ENCODE measurements around the gene TMEM165. TPM values are rescaled to one million over a fixed set of nuclear protein-coding genes. Genes with fewer than 3 reads are reported as not detected.

The TMEM165 gene
- total and polyA plus RNA-seq, 3 experiments from 2014 or later = 31.1 to 76.5 (median 69.1) TPM

DNA sequence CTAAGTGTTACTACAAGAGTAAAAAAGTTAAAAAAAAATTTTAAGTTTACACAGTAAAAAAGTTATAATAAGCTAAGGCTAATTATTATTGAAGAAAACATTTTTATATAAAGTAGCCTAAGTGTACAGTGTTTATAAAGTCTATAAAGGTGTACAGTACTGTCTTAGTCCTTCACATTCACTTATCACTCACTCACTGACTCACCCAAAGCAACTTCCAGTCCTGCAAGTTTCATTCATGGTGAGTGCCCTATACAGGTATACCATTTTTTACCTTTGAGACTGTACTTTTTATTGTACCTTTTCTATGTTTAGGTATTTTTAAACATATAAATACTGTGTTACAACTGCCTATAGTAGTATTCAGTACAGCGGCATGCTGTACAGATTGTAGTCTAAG, 74.2 kb downstream of the TMEM165 start:
- H3K4me3 Mint-ChIP-seq = no peak overlapping the region
- peaks cover 0 to 3% (median 0%) of the 10 kb centered on the region in 5 donors for H3K9me3 Mint-ChIP-seq
- H3K27me3 Mint-ChIP-seq = no peaks in the 10 kb centered on the region
- H3K4me1 ChIP-seq (ENCODE audit: insufficient read depth, low read length) = no peaks in the 10 kb centered on the region
- peaks cover under 1% of the 10 kb centered on the region for H3K36me3 ChIP-seq (ENCODE audit: insufficient read depth, low read length)
- ChIA-PET POLR2A (no interaction called here), CTCF (no interaction called here)
- no peaks in the 10 kb centered on the region for H3K27me3 ChIP-seq (ENCODE audit: insufficient read depth, low read length, poor library complexity, severe bottlenecking)
- H3K27ac Mint-ChIP-seq = no peak overlapping the region
- DNase-seq = no peak
- no peak overlapping the region for H3K4me3 ChIP-seq (ENCODE audit: low read length)
- no peaks in the 10 kb centered on the region for H3K4me1 Mint-ChIP-seq
- no peaks in the 10 kb centered on the region for H3K9me3 ChIP-seq (ENCODE audit: low read length)
- peaks cover 24 to 45% (median 26%) of the 10 kb centered on the region in 3 donors for H3K36me3 Mint-ChIP-seq
- H3K27ac ChIP-seq (ENCODE audit: low read depth, low read length) = no peak overlapping the region

Other genes with a start within 250 kb of the TMEM165 start
- 10 to 100 TPM; 20.3 to 23.9 TPM for gene SRD5A3, start 49.7 kb upstream of the TMEM165 start, total RNA-seq
- gene SRD5A3, start 49.7 kb upstream of the TMEM165 start, polyA plus RNA-seq = 17.4 TPM
- gene CLOCK, start 151.0 kb downstream of the TMEM165 start, total RNA-seq = 10 to 100 TPM; 13.3 to 16.4 TPM
- 4.5 TPM for gene CLOCK, start 151.0 kb downstream of the TMEM165 start, polyA plus RNA-seq
- gene PDCL2, start 196.3 kb downstream of the TMEM165 start, total RNA-seq = not detected
- gene PDCL2, start 196.3 kb downstream of the TMEM165 start, polyA plus RNA-seq = not detected
- not detected for gene NMU, start 240.3 kb downstream of the TMEM165 start, total RNA-seq
- gene NMU, start 240.3 kb downstream of the TMEM165 start, polyA plus RNA-seq = 2.2 TPM

Measured in CD8-positive, alpha-beta memory T cell (primary cell).